ENCODE data around the gene PNPLA6. TPM values are rescaled to one million over a fixed set of nuclear protein-coding genes. Genes with fewer than 3 reads are reported as not detected.

PNPLA6 gene
- total and polyA plus RNA-seq, 9 of the 15 experiments (the other 6 are each of a cell fraction or from before 2014, with no cell fraction given), result 0.07 to 30.2 (median 8.3) TPM

- TF ChIP-seq RFX1 (IDR thresholded peaks at IDR 0.05) (no peak), ZNF780A (CRISPR knock-in tag; IDR thresholded peaks at IDR 0.05) (no peak), SNIP1 (IDR thresholded peaks at IDR 0.05; ENCODE audit: low read depth) (no peak), ZNF232 (CRISPR knock-in tag; IDR thresholded peaks at IDR 0.05) (no peak), ZNF197 (CRISPR knock-in tag; IDR thresholded peaks at IDR 0.05; ENCODE audit: low read depth) (0 out of 2 replicates have a peak, but pooled peaks have one; percentile 30), SMARCC2 (IDR thresholded peaks at IDR 0.05; ENCODE audit: low read depth) (no peak), ETS1 (conservative IDR thresholded peaks at IDR 0.05; ENCODE audit: control insufficient read depth, low read depth, low read length) (peak; percentile 94), ZC3H11A (IDR thresholded peaks at IDR 0.05; ENCODE audit: low read depth, low read length) (no peak), PPARD (CRISPR knock-in tag; IDR thresholded peaks at IDR 0.05) (no peak), CC2D1A (IDR thresholded peaks at IDR 0.05) (peak; percentile 21; the same call in 1 of the 2 replicates), KLF16 (IDR thresholded peaks at IDR 0.05) (no peak), EP400 (IDR thresholded peaks at IDR 0.05) (peak; percentile 45; the same call in 1 of the 2 replicates), HBP1 (CRISPR knock-in tag; IDR thresholded peaks at IDR 0.05) (peak; percentile 83; the same call in 1 of the 2 replicates), SMAD3 (CRISPR knock-in tag; conservative IDR thresholded peaks at IDR 0.05) (no peak), ZBTB7A (IDR thresholded peaks at IDR 0.05; ENCODE audit: borderline replicate concordance, control insufficient read depth, low read depth, low read length) (peak; percentile 91), RREB1 (CRISPR knock-in tag; IDR thresholded peaks at IDR 0.05) (no peak)
- TF ChIP-seq, protein P1, sequence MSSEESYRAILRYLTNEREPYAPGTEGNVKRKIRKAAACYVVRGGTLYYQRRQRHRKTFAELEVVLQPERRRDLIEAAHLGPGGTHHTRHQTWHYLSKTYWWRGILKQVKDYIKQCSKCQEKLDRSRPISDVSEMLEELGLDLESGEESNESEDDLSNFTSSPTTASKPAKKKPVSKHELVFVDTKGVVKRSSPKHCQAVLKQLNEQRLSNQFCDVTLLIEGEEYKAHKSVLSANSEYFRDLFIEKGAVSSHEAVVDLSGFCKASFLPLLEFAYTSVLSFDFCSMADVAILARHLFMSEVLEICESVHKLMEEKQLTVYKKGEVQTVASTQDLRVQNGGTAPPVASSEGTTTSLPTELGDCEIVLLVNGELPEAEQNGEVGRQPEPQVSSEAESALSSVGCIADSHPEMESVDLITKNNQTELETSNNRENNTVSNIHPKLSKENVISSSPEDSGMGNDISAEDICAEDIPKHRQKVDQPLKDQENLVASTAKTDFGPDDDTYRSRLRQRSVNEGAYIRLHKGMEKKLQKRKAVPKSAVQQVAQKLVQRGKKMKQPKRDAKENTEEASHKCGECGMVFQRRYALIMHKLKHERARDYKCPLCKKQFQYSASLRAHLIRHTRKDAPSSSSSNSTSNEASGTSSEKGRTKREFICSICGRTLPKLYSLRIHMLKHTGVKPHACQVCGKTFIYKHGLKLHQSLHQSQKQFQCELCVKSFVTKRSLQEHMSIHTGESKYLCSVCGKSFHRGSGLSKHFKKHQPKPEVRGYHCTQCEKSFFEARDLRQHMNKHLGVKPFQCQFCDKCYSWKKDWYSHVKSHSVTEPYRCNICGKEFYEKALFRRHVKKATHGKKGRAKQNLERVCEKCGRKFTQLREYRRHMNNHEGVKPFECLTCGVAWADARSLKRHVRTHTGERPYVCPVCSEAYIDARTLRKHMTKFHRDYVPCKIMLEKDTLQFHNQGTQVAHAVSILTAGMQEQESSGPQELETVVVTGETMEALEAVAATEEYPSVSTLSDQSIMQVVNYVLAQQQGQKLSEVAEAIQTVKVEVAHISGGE (CRISPR knock-in tag; IDR thresholded peaks at IDR 0.05), result no peak
These were observed 19.8 kb upstream of the PNPLA6 start, which contains the start of gene ZNF358 (continued) for GRCh38 chr19:7515645-7516151.
